ENCODE results near the gene RASGRF2. TPM values are rescaled to one million over a fixed set of nuclear protein-coding genes. Genes with fewer than 3 reads are reported as not detected.

RASGRF2 gene
- total and polyA plus RNA-seq, 7 experiments from 2014 or later, result 9.8 to 55.2 (median 30.9) TPM

GRCh38 chr5:81070571-81071255 is 110.5 kb downstream of the RASGRF2 start:
- no peak for DNase-seq
- Histone ChIP-seq H3K4me3 (ENCODE audit: low read length) (no peak overlapping the region), H3K27me3 (ENCODE audit: control insufficient read depth in 2 of 2, insufficient read depth in 2 of 2, low read length in 2 of 2) (no peaks in the 10 kb centered on the region), H3K4me1 (ENCODE audit: control insufficient read depth in 2 of 2, insufficient read depth in 2 of 2, low read length in 2 of 2) (no peaks in the 10 kb centered on the region), H3K27ac (ENCODE audit: low read depth, low read length) (no peak overlapping the region), H3K9me3 (ENCODE audit: control insufficient read depth in 2 of 3, low read length in 3 of 3) (no peaks in the 10 kb centered on the region), H3K36me3 (ENCODE audit: control insufficient read depth in 2 of 3, insufficient read depth in 3 of 3, low read length in 3 of 3) (peaks cover 0 to 54% (median 0%) of the 10 kb centered on the region in 3 experiments)
- intact Hi-C loops (cut with micrococcal nuclease), result no loop called here
- ChIA-PET POLR2A (interaction anchor here (0.5 kb wide), 1 partner anchor 66 kb away, joined by 3 read pairs; no protein-coding TSS in a partner anchor), CTCF (no interaction called here)
- Mint-ChIP-seq H3K9me3 (no peaks in the 10 kb centered on the region), H3K27me3 (no peaks in the 10 kb centered on the region), H3K27ac (no peak overlapping the region), H3K4me3 (no peak overlapping the region), H3K36me3 (peaks cover 14 to 50% (median 39%) of the 10 kb centered on the region in 5 donors), H3K4me1 (peaks cover 0 to 16% (median 9%) of the 10 kb centered on the region in 7 donors)
- no peak for ATAC-seq

DNA sequence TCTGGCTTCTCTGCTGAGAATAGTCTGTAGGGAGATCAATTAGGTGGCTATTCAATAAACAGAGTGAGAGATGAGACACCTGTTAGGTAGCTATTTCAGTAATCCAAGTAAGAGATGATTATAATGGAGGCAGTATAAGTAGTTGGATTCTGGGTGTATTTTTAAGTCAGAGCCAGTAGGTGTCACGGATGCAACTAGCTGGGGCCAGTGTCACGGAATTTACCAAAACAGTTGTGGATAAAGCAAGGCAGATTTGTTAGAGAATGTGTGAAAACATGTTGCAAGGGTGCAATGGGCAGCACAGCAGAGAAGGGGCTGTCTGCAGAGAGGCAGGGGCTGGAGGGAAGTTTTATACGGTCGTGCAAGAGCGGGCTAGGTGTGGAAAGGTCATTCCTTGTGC is 114.9 kb downstream of the RASGRF2 start:
- Mint-ChIP-seq H3K27me3 (no peaks in the 10 kb centered on the region), H3K9me3 (peaks cover 0 to 17% (median 5%) of the 10 kb centered on the region in 11 donors), H3K36me3 (peaks cover 15 to 32% (median 27%) of the 10 kb centered on the region in 5 donors), H3K4me3 (no peak overlapping the region), H3K4me1 (peaks cover 0 to 4% (median 0%) of the 10 kb centered on the region in 7 donors), H3K27ac (no peak overlapping the region)
- ChIA-PET CTCF (no interaction called here), POLR2A (no interaction called here)
- ATAC-seq (no peak), DNase-seq (no peak)
- Histone ChIP-seq H3K9me3 (ENCODE audit: control insufficient read depth in 2 of 3, low read length in 3 of 3) (peaks cover 0 to 10% (median 0%) of the 10 kb centered on the region in 3 experiments), H3K36me3 (ENCODE audit: control insufficient read depth in 2 of 3, insufficient read depth in 3 of 3, low read length in 3 of 3) (peaks cover 0 to 72% (median under 1%) of the 10 kb centered on the region in 3 experiments), H3K4me3 (ENCODE audit: low read length) (no peak overlapping the region), H3K27me3 (ENCODE audit: control insufficient read depth in 2 of 2, insufficient read depth in 2 of 2, low read length in 2 of 2) (no peaks in the 10 kb centered on the region), H3K27ac (ENCODE audit: low read depth, low read length) (no peak overlapping the region), H3K4me1 (ENCODE audit: control insufficient read depth in 2 of 2, insufficient read depth in 2 of 2, low read length in 2 of 2) (no peaks in the 10 kb centered on the region)
- intact Hi-C loops (cut with micrococcal nuclease), result no loop called here

- no peaks in the 10 kb centered on the region for H3K27me3 Mint-ChIP-seq
- H3K27me3 ChIP-seq (ENCODE audit: control insufficient read depth in 2 of 2, insufficient read depth in 2 of 2, low read length in 2 of 2), result no peaks in the 10 kb centered on the region
- H3K36me3 ChIP-seq (ENCODE audit: control insufficient read depth in 2 of 3, insufficient read depth in 3 of 3, low read length in 3 of 3), result peaks cover 0 to 78% (median 7%) of the 10 kb centered on the region in 3 experiments
- H3K36me3 Mint-ChIP-seq, result peaks cover 14 to 37% (median 32%) of the 10 kb centered on the region in 5 donors
- no peak overlapping the region for H3K27ac Mint-ChIP-seq
- no peaks in the 10 kb centered on the region for H3K4me1 ChIP-seq (ENCODE audit: control insufficient read depth in 2 of 2, insufficient read depth in 2 of 2, low read length in 2 of 2)
- CTCF ChIA-PET, result no interaction called here
- peaks cover 0 to 10% (median 0%) of the 10 kb centered on the region in 3 experiments for H3K9me3 ChIP-seq (ENCODE audit: control insufficient read depth in 2 of 3, low read length in 3 of 3)
- no peak for ATAC-seq
- no peak overlapping the region for H3K27ac ChIP-seq (ENCODE audit: low read depth, low read length)
- no peak overlapping the region for H3K4me3 Mint-ChIP-seq
- H3K9me3 Mint-ChIP-seq, result peaks cover 0 to 17% (median 5%) of the 10 kb centered on the region in 11 donors
- DNase-seq, result no peak
- peaks cover 0 to 2% (median 0%) of the 10 kb centered on the region in 7 donors for H3K4me1 Mint-ChIP-seq
- H3K4me3 ChIP-seq (ENCODE audit: low read length), result no peak overlapping the region
- POLR2A ChIA-PET, result no interaction called here
- intact Hi-C loops (cut with micrococcal nuclease), result no loop called here
Measured at GRCh38 chr5:81077105-81077504, 116.9 kb downstream of the RASGRF2 start.

DNA sequence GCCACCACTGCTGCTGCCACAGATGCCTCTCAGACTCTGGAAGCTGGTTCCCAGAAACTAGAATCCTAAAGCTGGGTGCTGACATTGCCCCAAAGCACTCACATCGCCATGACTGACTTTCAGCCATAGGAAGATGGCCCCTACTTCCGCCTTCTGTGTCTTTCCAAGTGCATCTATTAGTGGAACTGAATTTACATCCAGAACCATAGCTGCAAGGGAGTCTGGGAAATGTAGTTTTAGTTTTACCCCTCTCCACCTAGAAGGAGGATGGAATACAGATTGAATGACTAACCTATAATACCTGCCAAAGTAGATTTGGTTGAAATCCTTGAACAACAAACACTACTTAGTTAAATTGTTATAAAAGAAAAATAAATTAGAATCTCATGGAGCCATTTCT is 118.8 kb downstream of the RASGRF2 start:
- POLR2A ChIA-PET, result no interaction called here
- Mint-ChIP-seq H3K36me3 (peaks cover 8 to 51% (median 33%) of the 10 kb centered on the region in 5 donors), H3K27ac (peak overlapping the region in 1 of 9 donors; percentile 48), H3K4me1 (peaks cover 0 to 10% (median 0%) of the 10 kb centered on the region in 7 donors), H3K4me3 (no peak overlapping the region), H3K27me3 (no peaks in the 10 kb centered on the region), H3K9me3 (peaks cover 0 to 17% (median 5%) of the 10 kb centered on the region in 11 donors)
- no peak for ATAC-seq
- DNase-seq, result no peak
- Histone ChIP-seq H3K9me3 (ENCODE audit: control insufficient read depth in 2 of 3, low read length in 3 of 3) (peaks cover 0 to 10% (median 0%) of the 10 kb centered on the region in 3 experiments), H3K27ac (ENCODE audit: low read depth, low read length) (no peak overlapping the region), H3K4me1 (ENCODE audit: control insufficient read depth in 2 of 2, insufficient read depth in 2 of 2, low read length in 2 of 2) (no peaks in the 10 kb centered on the region), H3K36me3 (ENCODE audit: control insufficient read depth in 2 of 3, insufficient read depth in 3 of 3, low read length in 3 of 3) (peaks cover 0 to 77% (median 7%) of the 10 kb centered on the region in 3 experiments), H3K27me3 (ENCODE audit: control insufficient read depth in 2 of 2, insufficient read depth in 2 of 2, low read length in 2 of 2) (no peaks in the 10 kb centered on the region), H3K4me3 (ENCODE audit: low read length) (no peak overlapping the region)
- CTCF ChIA-PET, result no interaction called here
- intact Hi-C loops (cut with micrococcal nuclease), result no loop called here

DNA sequence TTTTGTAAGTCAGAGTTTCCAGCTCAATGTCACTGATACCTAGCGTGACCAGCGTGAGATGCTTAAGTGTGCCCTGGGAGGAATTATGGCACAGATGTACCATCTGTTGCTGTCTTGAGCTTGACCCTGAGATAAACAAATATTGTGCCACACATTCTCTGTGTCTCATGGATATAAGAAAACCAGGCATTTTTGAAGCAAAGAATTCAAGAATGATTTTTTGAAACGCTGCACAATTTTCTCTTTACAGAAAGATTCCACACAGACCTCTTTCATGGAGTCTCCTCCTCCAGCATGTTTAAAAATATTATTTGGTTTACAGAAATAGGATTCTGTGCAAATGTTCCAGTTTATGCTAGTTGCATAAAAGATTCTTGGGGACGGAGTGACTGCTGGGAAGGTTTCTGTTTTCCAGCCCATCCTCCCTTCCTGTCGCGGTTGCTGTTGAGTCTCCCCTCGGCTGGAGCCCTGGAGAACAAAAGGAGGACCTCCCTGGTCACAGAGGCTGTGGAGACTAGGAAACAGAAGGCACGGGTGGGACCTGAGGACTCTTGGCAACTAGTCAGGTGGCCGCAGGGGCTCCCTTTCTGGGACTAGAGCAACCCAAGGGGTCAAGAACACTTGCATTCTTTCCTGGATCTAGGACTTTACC is 120.8 kb downstream of the RASGRF2 start:
- DNase-seq, result no peak
- intact Hi-C loops (cut with micrococcal nuclease), result no loop called here
- POLR2A ChIA-PET, result no interaction called here
- no peak overlapping the region for H3K4me3 ChIP-seq (ENCODE audit: low read length)
- H3K9me3 ChIP-seq (ENCODE audit: control insufficient read depth in 2 of 3, low read length in 3 of 3), result peaks cover 0 to 10% (median 0%) of the 10 kb centered on the region in 3 experiments
- CTCF ChIA-PET, result interaction anchor here (0.6 kb wide), 1 partner anchor 29 kb away, joined by 3 read pairs; no protein-coding TSS in a partner anchor
- Mint-ChIP-seq H3K27ac (peak overlapping the region in 1 of 9 donors; percentile 20), H3K9me3 (peaks cover 0 to 17% (median 5%) of the 10 kb centered on the region in 11 donors), H3K36me3 (peaks cover 10 to 70% (median 41%) of the 10 kb centered on the region in 5 donors), H3K27me3 (no peaks in the 10 kb centered on the region), H3K4me1 (peaks cover 0 to 10% (median 0%) of the 10 kb centered on the region in 7 donors), H3K4me3 (no peak overlapping the region)
- H3K4me1 ChIP-seq (ENCODE audit: control insufficient read depth in 2 of 2, insufficient read depth in 2 of 2, low read length in 2 of 2), result no peaks in the 10 kb centered on the region
- peaks cover 0 to 70% (median 9%) of the 10 kb centered on the region in 3 experiments for H3K36me3 ChIP-seq (ENCODE audit: control insufficient read depth in 2 of 3, insufficient read depth in 3 of 3, low read length in 3 of 3)
- no peaks in the 10 kb centered on the region for H3K27me3 ChIP-seq (ENCODE audit: control insufficient read depth in 2 of 2, insufficient read depth in 2 of 2, low read length in 2 of 2)
- H3K27ac ChIP-seq (ENCODE audit: low read depth, low read length), result no peak overlapping the region
- ATAC-seq, result no peak

- intact Hi-C loops (cut with micrococcal nuclease), result no loop called here
- Mint-ChIP-seq H3K4me3 (no peak overlapping the region), H3K4me1 (peaks cover 0 to 10% (median 0%) of the 10 kb centered on the region in 7 donors), H3K27ac (no peak overlapping the region), H3K36me3 (peaks cover 10 to 75% (median 44%) of the 10 kb centered on the region in 5 donors), H3K9me3 (peaks cover 0 to 17% (median 5%) of the 10 kb centered on the region in 11 donors), H3K27me3 (no peaks in the 10 kb centered on the region)
- Histone ChIP-seq H3K36me3 (ENCODE audit: control insufficient read depth in 2 of 3, insufficient read depth in 3 of 3, low read length in 3 of 3) (peaks cover 0 to 70% (median 15%) of the 10 kb centered on the region in 3 experiments), H3K27me3 (ENCODE audit: control insufficient read depth in 2 of 2, insufficient read depth in 2 of 2, low read length in 2 of 2) (no peaks in the 10 kb centered on the region), H3K9me3 (ENCODE audit: control insufficient read depth in 2 of 3, low read length in 3 of 3) (peaks cover 0 to 10% (median 0%) of the 10 kb centered on the region in 3 experiments), H3K4me1 (ENCODE audit: control insufficient read depth in 2 of 2, insufficient read depth in 2 of 2, low read length in 2 of 2) (no peaks in the 10 kb centered on the region), H3K27ac (ENCODE audit: low read depth, low read length) (no peak overlapping the region), H3K4me3 (ENCODE audit: low read length) (no peak overlapping the region)
- POLR2A ChIA-PET, result no interaction called here
- CTCF ChIA-PET, result interaction anchor here (0.6 kb wide), 1 partner anchor 28 kb away, joined by 3 read pairs; no protein-coding TSS in a partner anchor
- no peak for ATAC-seq
- DNase-seq, result no peak
Measured at GRCh38 chr5:81081461-81081835, 121.3 kb downstream of the RASGRF2 start.

Data from naive thymus-derived CD4-positive, alpha-beta T cell (primary cell).